HFF-Myc (cell line): Measurements from ENCODE around the gene SMYD1.

Experiments used
- DNase-seq: peaks from one replicate; pipeline ENCODE4 v3.0.0-alpha.2; 2011; ENCODE audit warnings: low read depth; ENCODE audit errors: extremely low read depth
- H3K4me3 ChIP-seq: replicated peaks from 2 replicates; pipeline ENCODE4 v1.5.1; 2011; ENCODE audit warnings: low read depth, mild to moderate bottlenecking, control low read depth, low read length
- TF ChIP-seq, protein P1 (sequence below): IDR thresholded peaks from 2 replicates; pipeline ENCODE4 v1.5.1; 2012; ENCODE audit warnings: mild to moderate bottlenecking, low read depth, low read length, control low read depth; ENCODE audit errors: missing control alignments

SMYD1 gene

DNA sequence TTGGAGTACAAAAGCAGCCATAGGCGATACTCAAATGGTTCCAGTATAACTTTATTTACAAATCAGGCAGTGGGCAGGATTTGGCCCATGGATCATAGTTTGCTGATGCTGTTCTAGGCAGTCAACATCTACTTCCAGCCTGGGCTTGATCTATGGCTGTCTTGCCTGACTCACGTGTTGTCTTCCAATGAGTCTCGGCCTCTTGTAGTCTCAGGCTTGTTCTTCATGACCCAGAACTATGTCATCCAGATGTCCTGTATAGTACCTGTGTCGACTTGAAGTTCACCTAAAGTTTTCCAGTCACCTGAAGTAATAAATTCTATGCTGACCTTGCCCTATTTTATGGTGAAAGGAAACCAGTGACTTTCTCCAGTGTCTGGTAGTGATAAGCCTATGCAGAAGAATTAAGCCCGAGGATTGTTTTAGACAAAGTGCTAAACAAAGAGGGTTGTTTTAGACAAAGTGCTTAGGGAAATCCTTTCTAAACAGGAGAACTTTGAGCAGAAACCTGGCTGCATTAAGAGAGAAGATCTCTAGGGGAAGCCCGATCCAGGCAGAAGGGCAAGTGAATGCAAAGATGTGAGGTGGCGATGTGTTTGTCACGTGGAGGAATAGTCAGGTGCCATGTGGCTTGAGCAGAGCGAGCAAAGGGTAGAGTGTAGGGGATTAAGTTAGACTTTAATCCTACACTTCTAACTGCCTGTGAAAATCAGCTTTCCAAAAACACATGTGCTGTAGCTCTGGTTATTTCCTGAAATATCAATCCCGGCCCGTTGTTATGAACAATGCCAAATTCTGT lies 94.0 kb downstream of the SMYD1 start:
- TF ChIP-seq, protein P1, sequence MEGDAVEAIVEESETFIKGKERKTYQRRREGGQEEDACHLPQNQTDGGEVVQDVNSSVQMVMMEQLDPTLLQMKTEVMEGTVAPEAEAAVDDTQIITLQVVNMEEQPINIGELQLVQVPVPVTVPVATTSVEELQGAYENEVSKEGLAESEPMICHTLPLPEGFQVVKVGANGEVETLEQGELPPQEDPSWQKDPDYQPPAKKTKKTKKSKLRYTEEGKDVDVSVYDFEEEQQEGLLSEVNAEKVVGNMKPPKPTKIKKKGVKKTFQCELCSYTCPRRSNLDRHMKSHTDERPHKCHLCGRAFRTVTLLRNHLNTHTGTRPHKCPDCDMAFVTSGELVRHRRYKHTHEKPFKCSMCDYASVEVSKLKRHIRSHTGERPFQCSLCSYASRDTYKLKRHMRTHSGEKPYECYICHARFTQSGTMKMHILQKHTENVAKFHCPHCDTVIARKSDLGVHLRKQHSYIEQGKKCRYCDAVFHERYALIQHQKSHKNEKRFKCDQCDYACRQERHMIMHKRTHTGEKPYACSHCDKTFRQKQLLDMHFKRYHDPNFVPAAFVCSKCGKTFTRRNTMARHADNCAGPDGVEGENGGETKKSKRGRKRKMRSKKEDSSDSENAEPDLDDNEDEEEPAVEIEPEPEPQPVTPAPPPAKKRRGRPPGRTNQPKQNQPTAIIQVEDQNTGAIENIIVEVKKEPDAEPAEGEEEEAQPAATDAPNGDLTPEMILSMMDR: no peak
- DNase-seq: no peak
- no peak overlapping the region for H3K4me3 ChIP-seq
